IMR-90 (cell line): ENCODE data around the gene SYT2. TPM values are rescaled to one million over a fixed set of nuclear protein-coding genes. Genes with fewer than 3 reads are reported as not detected.

Source experiments
- ATAC-seq: fragments of 200-7000 bp; cut with Tn5 transposase; 2 replicates; pipeline ENCODE4 v1.9.1; 2020; ENCODE audit warnings: low read depth, mild to moderate bottlenecking, moderate library complexity
- BruUV-seq: library from RNA; stranded (reverse); fragments of 400-500 nt; replicated peaks from 2 replicates; lab custom pipeline; 2021; lab: Mats Ljungman, UMichigan
- CTCF ChIA-PET: fragments of 300-600 bp; formaldehyde crosslinking; extraction: SDS; loops from one replicate; lab custom pipeline; 2021; ENCODE audit warnings: antibody characterized with exemption; lab: Yijun Ruan, JAX
- POLR2A ChIA-PET: fragments of 300-600 bp; sonication (Branson Sonifier 250); formaldehyde crosslinking; loops from one replicate; lab custom pipeline; 2022; ENCODE audit warnings: antibody characterized with exemption; ENCODE audit not compliant: unreplicated experiment; lab: Charles Lee
- DNase-seq: peaks from one replicate; pipeline ENCODE4 v3.0.0; 2013
- H2AFZ ChIP-seq: replicated peaks from 2 replicates; pipeline ENCODE3; 2013; ENCODE audit warnings: low read length, mild to moderate bottlenecking; ENCODE audit not compliant: poor library complexity
- H2AK5ac ChIP-seq: 2 replicates; pipeline ENCODE4 v1.6.1; 2013; ENCODE audit warnings: low read depth, low read length, inconsistent platforms
- H2AK9ac ChIP-seq: replicated peaks from 2 replicates; pipeline ENCODE3; 2013; ENCODE audit warnings: mild to moderate bottlenecking, low read depth, low read length, moderate library complexity; ENCODE audit not compliant: poor library complexity
- H2BK120ac ChIP-seq: 2 replicates; pipeline ENCODE4 v1.6.1; 2013; ENCODE audit warnings: low read depth, low read length, inconsistent platforms
- H2BK15ac ChIP-seq: 3 replicates; pipeline ENCODE4 v1.6.1; 2013; ENCODE audit warnings: low read depth, low read length, inconsistent platforms
- H2BK20ac ChIP-seq: 2 replicates; pipeline ENCODE4 v1.6.1; 2013; ENCODE audit warnings: low read depth, mild to moderate bottlenecking, inconsistent platforms, low read length, moderate library complexity
- H2BK5ac ChIP-seq: 2 replicates; pipeline ENCODE4 v1.6.1; 2013; ENCODE audit warnings: mild to moderate bottlenecking, low read depth, low read length, inconsistent platforms; ENCODE audit not compliant: poor library complexity, severe bottlenecking
- H3K14ac ChIP-seq: replicated peaks from 2 replicates; pipeline ENCODE4 v1.6.1; 2013; ENCODE audit warnings: low read depth, low read length, inconsistent platforms
- H3K18ac ChIP-seq: 2 replicates; pipeline ENCODE4 v1.6.1; 2013; ENCODE audit warnings: low read depth, low read length, control low read depth
- H3K23ac ChIP-seq: 2 replicates; pipeline ENCODE4 v1.6.1; 2013; ENCODE audit warnings: low read depth, low read length, inconsistent platforms
- H3K27ac ChIP-seq: 2 replicates; pipeline ENCODE4 v1.5.1; 2013; ENCODE audit warnings: mild to moderate bottlenecking, control low read depth, low read length; ENCODE audit not compliant: insufficient read depth
- H3K27me3 ChIP-seq: 2 replicates; pipeline ENCODE4 v1.6.1; 2013; ENCODE audit warnings: low read length; ENCODE audit not compliant: control insufficient read depth, insufficient read depth
- H3K36me3 ChIP-seq: 2 replicates; pipeline ENCODE4 v1.6.1; 2013; ENCODE audit warnings: low read length, mixed read lengths; ENCODE audit not compliant: control insufficient read depth, insufficient read depth
- H3K4ac ChIP-seq: 2 replicates; pipeline ENCODE4 v1.6.1; 2013; ENCODE audit warnings: low read depth, low read length, inconsistent platforms
- H3K4me1 ChIP-seq: 2 replicates; pipeline ENCODE4 v1.6.1; 2013; ENCODE audit warnings: low read length, mixed read lengths; ENCODE audit not compliant: control insufficient read depth, insufficient read depth
- H3K4me2 ChIP-seq: 2 replicates; pipeline ENCODE4 v1.6.1; 2013; ENCODE audit warnings: low read depth, mild to moderate bottlenecking, control low read depth, low read length, moderate library complexity
- H3K4me3 ChIP-seq: 2 replicates; pipeline ENCODE4 v1.5.1; 2013; ENCODE audit warnings: low read depth, mild to moderate bottlenecking, control low read depth, low read length, moderate library complexity; ENCODE audit not compliant: insufficient read depth
- H3K56ac ChIP-seq: 2 replicates; pipeline ENCODE4 v1.6.1; 2013; ENCODE audit warnings: low read length, inconsistent platforms; ENCODE audit not compliant: insufficient read depth; ENCODE audit errors: extremely low read depth
- H3K79me1 ChIP-seq, 2 experiments: 2 replicates each; pipeline ENCODE4 v1.6.1; 2013; ENCODE audit warnings: low read length in 2 of 2, inconsistent platforms in 1 of 2, low read depth in 1 of 2
- H3K9ac ChIP-seq: 2 replicates; pipeline ENCODE4 v1.6.1; 2013; ENCODE audit warnings: low read depth, low read length, control low read depth
- H3K9me1 ChIP-seq: 2 replicates; pipeline ENCODE4 v1.6.1; 2013; ENCODE audit warnings: low read length, inconsistent platforms; ENCODE audit not compliant: insufficient read depth
- H3K9me3 ChIP-seq: 2 replicates; pipeline ENCODE4 v1.6.1; 2013; ENCODE audit warnings: low read length; ENCODE audit not compliant: control insufficient read depth, insufficient read depth
- H4K20me1 ChIP-seq: 2 replicates; pipeline ENCODE4 v1.6.1; 2013; ENCODE audit warnings: low read length, inconsistent platforms; ENCODE audit not compliant: insufficient read depth
- H4K5ac ChIP-seq: 2 replicates; pipeline ENCODE4 v1.6.1; 2013; ENCODE audit warnings: mild to moderate bottlenecking, low read depth, low read length, control low read depth
- H4K8ac ChIP-seq, 2 experiments: 2 replicates each; pipeline ENCODE4 v1.6.1; 2013; ENCODE audit warnings: low read depth in 2 of 2, low read length in 2 of 2, control low read depth in 1 of 2, inconsistent platforms in 1 of 2
- H4K91ac ChIP-seq: 2 replicates; pipeline ENCODE4 v1.6.1; 2013; ENCODE audit warnings: low read depth, low read length, inconsistent platforms; ENCODE audit not compliant: insufficient read depth
- MAFK ChIP-seq: IDR thresholded peaks from 2 replicates; pipeline ENCODE4 v1.6.1; 2012; ENCODE audit warnings: low read depth, low read length, improper control_type of control experiment
- MXI1 ChIP-seq: IDR thresholded peaks from 2 replicates; pipeline ENCODE4 v1.6.1; 2012; ENCODE audit warnings: low read depth, mild to moderate bottlenecking, low read length, moderate library complexity, borderline replicate concordance
- NFE2L2 ChIP-seq: fragments of 150-350 bp; IDR thresholded peaks from 2 replicates; pipeline ENCODE4 v1.6.1; 2016; ENCODE audit warnings: low read depth, mild to moderate bottlenecking, low read length
- RAD21 ChIP-seq: IDR thresholded peaks from 2 replicates; pipeline ENCODE4 v1.6.1; 2012; ENCODE audit warnings: low read length, improper control_type of control experiment
- RFX5 ChIP-seq: IDR thresholded peaks from 2 replicates; pipeline ENCODE4 v1.8.0; 2012; ENCODE audit warnings: low read depth, mild to moderate bottlenecking, low read length, moderate library complexity
- SMC3 ChIP-seq: fragments of 150-350 bp; IDR thresholded peaks from 2 replicates; pipeline ENCODE4 v1.6.1; 2016; ENCODE audit warnings: low read depth, mild to moderate bottlenecking, antibody characterized with exemption, low read length, moderate library complexity
- WGBS, 2 experiments: methylation state at CpG; one replicate each; pipeline versions ENCODE4 v1.1.5 to v1.1.7; 2013; ENCODE audit warnings: missing lambda C conversion rate in 2 of 2; ENCODE audit not compliant: insufficient read length in 1 of 2; ENCODE audit errors: extremely low coverage in 2 of 2; 5-methylcytosine and 5-hydroxymethylcytosine counted together
- dilution Hi-C: fragments of 300-500 bp; cut with HindIII; formaldehyde crosslinking; loops from one replicate; pipeline ENCODE4 v1.14.3; 2018; ENCODE audit warnings: low sequenced_read_pairs; ENCODE audit not compliant: unreplicated experiment
- in situ Hi-C: fragments of 300-500 bp; cut with MboI; formaldehyde crosslinking; loops from 3 replicates; pipeline ENCODE4 v1.14.3; 2019; ENCODE audit warnings: low sequenced_read_pairs, inconsistent platforms, mixed read lengths
- intact Hi-C: fragments of 100-400 bp; cut with micrococcal nuclease; formaldehyde crosslinking; loops from 2 replicates; pipeline ENCODE4 v1.10.0; 2022
- polyA plus RNA-seq, 3 experiments: library from polyadenylated mRNA; depleted of rRNA; stranded (reverse); fragments of >200 nt; gene quantifications; 2 replicates each; pipeline ENCODE4 v1.2.3, GENCODE V29; 2012; ENCODE audit warnings: low replicate concordance in 1 of 3
- total RNA-seq: library from RNA; depleted of rRNA; stranded (reverse); fragments of >200 nt; gene quantifications from 2 replicates; pipeline ENCODE4 v1.2.3, GENCODE V29; 2012
- TF ChIP-seq, protein P1 (sequence below): conservative IDR thresholded peaks from 2 replicates; pipeline ENCODE4 v1.5.1; 2012; ENCODE audit warnings: mild to moderate bottlenecking, low read depth, low read length, improper control_type of control experiment

Gene SYT2
- total and polyA plus RNA-seq, 2 of the 4 experiments (the other 2 are of a cell fraction), result under 0.01 TPM

DNA sequence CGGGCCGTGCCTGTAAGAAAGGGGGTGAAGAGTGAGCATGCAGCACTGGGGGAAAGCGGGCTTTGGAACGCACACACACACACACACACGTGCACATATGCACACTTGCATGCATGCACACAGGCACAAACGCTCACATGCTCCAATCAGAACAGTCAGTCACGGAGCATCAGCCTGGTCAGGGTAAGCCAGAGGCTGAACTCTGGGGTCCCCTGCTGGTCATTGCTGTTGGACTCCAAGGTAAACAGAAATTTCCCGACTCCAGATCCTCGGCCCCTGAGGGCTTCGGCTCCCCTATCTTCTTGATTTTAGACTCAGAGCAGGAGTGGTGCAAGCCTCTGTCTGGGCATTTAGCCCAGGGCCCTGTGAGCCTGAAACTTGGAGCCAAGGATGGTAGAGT is 54.2 kb downstream of the SYT2 start:
- no peak overlapping the region for H4K8ac ChIP-seq

More for the DNA sequence above, 54.2 kb downstream of the SYT2 start:
- Histone ChIP-seq H3K36me3 (no peaks in the 10 kb centered on the region), H3K56ac (no peak overlapping the region), H3K14ac (no peak overlapping the region), H3K9me1 (no peaks in the 10 kb centered on the region), H2BK120ac (no peak overlapping the region), H3K23ac (no peak overlapping the region), H3K27me3 (peaks cover 78% of the 10 kb centered on the region), H2BK5ac (no peak overlapping the region), H2AK9ac (no peak overlapping the region), H3K4me3 (no peak overlapping the region), H3K4ac (no peak overlapping the region), H3K4me2 (no peak overlapping the region), H4K91ac (no peak overlapping the region), H2AK5ac (no peak overlapping the region), H4K5ac (no peak overlapping the region), H3K9me3 (no peaks in the 10 kb centered on the region), H4K20me1 (no peaks in the 10 kb centered on the region), H2AFZ (no peak overlapping the region), H3K18ac (no peak overlapping the region), H3K79me1 (no peaks in the 10 kb centered on the region), H3K4me1 (no peaks in the 10 kb centered on the region), H3K27ac (no peak overlapping the region), H2BK20ac (no peak overlapping the region), H3K9ac (no peak overlapping the region), H2BK15ac (no peak overlapping the region)
- no TSS peak for BruUV-seq
- 20% methylated on average over 1 of the region's 10 CpGs; no CpG with 5 or more reads in 1 of the 2 experiments for WGBS, 2 experiments
- ATAC-seq (no peak), DNase-seq (peak; percentile 8)
- CTCF ChIA-PET, result no interaction called here
- in situ Hi-C loops, result no loop called here
- POLR2A ChIA-PET, result no interaction called here
- TF ChIP-seq MXI1, result no peak
- no peak for TF ChIP-seq RFX5
- TF ChIP-seq MAFK, result no peak
- TF ChIP-seq RAD21, result peak; percentile 49
- peak; percentile 29; the same call in 1 of the 2 replicates for TF ChIP-seq SMC3
- TF ChIP-seq, protein P1, sequence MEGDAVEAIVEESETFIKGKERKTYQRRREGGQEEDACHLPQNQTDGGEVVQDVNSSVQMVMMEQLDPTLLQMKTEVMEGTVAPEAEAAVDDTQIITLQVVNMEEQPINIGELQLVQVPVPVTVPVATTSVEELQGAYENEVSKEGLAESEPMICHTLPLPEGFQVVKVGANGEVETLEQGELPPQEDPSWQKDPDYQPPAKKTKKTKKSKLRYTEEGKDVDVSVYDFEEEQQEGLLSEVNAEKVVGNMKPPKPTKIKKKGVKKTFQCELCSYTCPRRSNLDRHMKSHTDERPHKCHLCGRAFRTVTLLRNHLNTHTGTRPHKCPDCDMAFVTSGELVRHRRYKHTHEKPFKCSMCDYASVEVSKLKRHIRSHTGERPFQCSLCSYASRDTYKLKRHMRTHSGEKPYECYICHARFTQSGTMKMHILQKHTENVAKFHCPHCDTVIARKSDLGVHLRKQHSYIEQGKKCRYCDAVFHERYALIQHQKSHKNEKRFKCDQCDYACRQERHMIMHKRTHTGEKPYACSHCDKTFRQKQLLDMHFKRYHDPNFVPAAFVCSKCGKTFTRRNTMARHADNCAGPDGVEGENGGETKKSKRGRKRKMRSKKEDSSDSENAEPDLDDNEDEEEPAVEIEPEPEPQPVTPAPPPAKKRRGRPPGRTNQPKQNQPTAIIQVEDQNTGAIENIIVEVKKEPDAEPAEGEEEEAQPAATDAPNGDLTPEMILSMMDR, result peak; percentile 35
- TF ChIP-seq NFE2L2, result no peak
- dilution Hi-C loops, result no loop called here
- intact Hi-C loops, result loop anchor here (2.0 kb wide), 1 partner anchor 37 kb away; no protein-coding TSS in a partner anchor
